HG03520 (cell line): ENCODE measurements around the gene POLD2.

Experiments
- ATAC-seq: cut with Tn5 transposase; IDR thresholded peaks from one replicate; pipeline ENCODE4 v1.9.1; 2021; ENCODE audit warnings: mild to moderate bottlenecking, moderate library complexity; ENCODE audit not compliant: unreplicated experiment

The POLD2 gene

GRCh38 chr7:44103566-44103922, 19.8 kb downstream of the POLD2 start:
- ATAC-seq = no peak

GRCh38 chr7:44102846-44103565, 20.3 kb downstream of the POLD2 start:
- no peak for ATAC-seq

GRCh38 chr7:44101966-44102845, 21.1 kb downstream of the POLD2 start:
- ATAC-seq = no peak

GRCh38 chr7:44101303-44101965, 21.9 kb downstream of the POLD2 start:
- ATAC-seq = no peak

- ATAC-seq = no peak
These were observed 22.7 kb downstream of the POLD2 start for GRCh38 chr7:44100458-44101302.

GRCh38 chr7:44099669-44100068, 23.7 kb downstream of the POLD2 start:
- no peak for ATAC-seq

GRCh38 chr7:44098092-44099068, 25.0 kb downstream of the POLD2 start:
- ATAC-seq = no peak

GRCh38 chr7:44097064-44097932, 26.1 kb downstream of the POLD2 start:
- peak; percentile 55 for ATAC-seq

GRCh38 chr7:44096326-44096881, 26.9 kb downstream of the POLD2 start:
- no peak for ATAC-seq

- no peak for ATAC-seq
These were observed 27.6 kb downstream of the POLD2 start for GRCh38 chr7:44095781-44096180.

- ATAC-seq = no peak
These were observed 28.3 kb downstream of the POLD2 start for GRCh38 chr7:44094883-44095592.

GRCh38 chr7:44094365-44094764, 29.0 kb downstream of the POLD2 start:
- no peak for ATAC-seq

GRCh38 chr7:44093102-44093641, 30.2 kb downstream of the POLD2 start:
- ATAC-seq = no peak

- ATAC-seq = no peak
These were observed 35.2 kb downstream of the POLD2 start for GRCh38 chr7:44087911-44088838.

GRCh38 chr7:44086627-44087026, 36.7 kb downstream of the POLD2 start:
- ATAC-seq = no peak

- ATAC-seq = no peak
These were observed 37.8 kb downstream of the POLD2 start for GRCh38 chr7:44085546-44085945.
